WTC11 (cell line): ENCODE data around the gene GPA33. TPM values are rescaled to one million over a fixed set of nuclear protein-coding genes. Genes with fewer than 3 reads are reported as not detected.

ENCODE experiments used
- ATAC-seq: fragments of 200-7000 bp; cut with Tn5 transposase; 2 replicates; pipeline ENCODE4 v1.10.0; 2021; ENCODE audit warnings: mild to moderate bottlenecking, moderate library complexity
- CTCF ChIA-PET: fragments of 300-600 bp; sonication (Branson Sonifier 250); formaldehyde crosslinking; loops from one replicate; lab custom pipeline; 2021; ENCODE audit warnings: antibody characterized with exemption; lab: Charles Lee
- POLR2A ChIA-PET: fragments of 350-600 bp; sonication (Branson Sonifier 250); formaldehyde crosslinking; loops from one replicate; lab custom pipeline; 2021; ENCODE audit warnings: antibody characterized with exemption; lab: Charles Lee
- DNase-seq: peaks from one replicate; pipeline ENCODE4 v3.0.0; 2021; ENCODE audit warnings: low spot score
- H3K27ac Mint-ChIP-seq: 2 replicates; pipeline ENCODE4 v1.8.0; 2021; ENCODE audit warnings: mixed read lengths
- H3K27me3 Mint-ChIP-seq: 2 replicates; pipeline ENCODE4 v1.8.0; 2021; ENCODE audit warnings: low read depth, mild to moderate bottlenecking, moderate library complexity, mixed read lengths
- H3K36me3 Mint-ChIP-seq: 2 replicates; pipeline ENCODE4 v1.8.0; 2021; ENCODE audit warnings: mixed read lengths
- H3K4me1 Mint-ChIP-seq: 2 replicates; pipeline ENCODE4 v1.8.0; 2022; ENCODE audit warnings: mixed read lengths
- H3K4me3 Mint-ChIP-seq: 2 replicates; pipeline ENCODE4 v1.8.0; 2021; ENCODE audit warnings: mild to moderate bottlenecking, moderate library complexity, mixed read lengths
- H3K9me3 Mint-ChIP-seq: 2 replicates; pipeline ENCODE4 v1.8.0; 2021; ENCODE audit warnings: mixed read lengths
- ATF1 ChIP-seq: sonication (generic); formaldehyde crosslinking; IDR thresholded peaks from 2 replicates; pipeline ENCODE4 v1.8.1; 2023; ENCODE audit warnings: mild to moderate bottlenecking, moderate library complexity, missing genetic modification reagents
- CREM ChIP-seq: sonication (generic); formaldehyde crosslinking; IDR thresholded peaks from 2 replicates; pipeline ENCODE4 v1.8.1; 2022; ENCODE audit warnings: mild to moderate bottlenecking, missing genetic modification reagents, moderate library complexity
- FOXP1 ChIP-seq: sonication (generic); formaldehyde crosslinking; IDR thresholded peaks from 2 replicates; pipeline ENCODE4 v1.8.0; 2022; ENCODE audit warnings: missing genetic modification reagents, mild to moderate bottlenecking, moderate library complexity, borderline replicate concordance
- KAT7 ChIP-seq: sonication (generic); formaldehyde crosslinking; IDR thresholded peaks from 2 replicates; pipeline ENCODE4 v1.8.1; 2023; ENCODE audit warnings: missing genetic modification reagents, mild to moderate bottlenecking, borderline replicate concordance
- MXD4 ChIP-seq: fragments of 250-450 bp; sonication (Bioruptor Pico); IDR thresholded peaks from 2 replicates; pipeline ENCODE4 v1.8.0; 2021; ENCODE audit warnings: mild to moderate bottlenecking, moderate library complexity, borderline replicate concordance
- MYBL2 ChIP-seq: sonication (generic); formaldehyde crosslinking; IDR thresholded peaks from 2 replicates; pipeline ENCODE4 v1.8.1; 2023; ENCODE audit warnings: mild to moderate bottlenecking, moderate library complexity, missing genetic modification reagents
- NFYB ChIP-seq: sonication (generic); formaldehyde crosslinking; conservative IDR thresholded peaks from 2 replicates; pipeline ENCODE4 v1.8.0; 2022; ENCODE audit warnings: low read depth, missing genetic modification reagents
- NR3C1 ChIP-seq: sonication (generic); formaldehyde crosslinking; conservative IDR thresholded peaks from 2 replicates; pipeline ENCODE4 v1.8.1; 2023; ENCODE audit warnings: low read depth, mild to moderate bottlenecking, missing genetic modification reagents
- OVOL2 ChIP-seq: fragments of 250-450 bp; sonication (Bioruptor Pico); IDR thresholded peaks from 2 replicates; pipeline ENCODE4 v1.9.0; 2021; ENCODE audit warnings: mild to moderate bottlenecking, borderline replicate concordance
- TEAD4 ChIP-seq: sonication (generic); formaldehyde crosslinking; IDR thresholded peaks from 2 replicates; pipeline ENCODE4 v1.8.0; 2022; ENCODE audit warnings: mild to moderate bottlenecking, missing genetic modification reagents
- ZNF263 ChIP-seq: sonication (generic); formaldehyde crosslinking; IDR thresholded peaks from 2 replicates; pipeline ENCODE4 v1.8.1; 2022; ENCODE audit warnings: low read depth, mild to moderate bottlenecking, moderate library complexity, missing genetic modification reagents
- ZNF416 ChIP-seq: fragments of 250-450 bp; sonication (Bioruptor Pico); IDR thresholded peaks from 2 replicates; pipeline ENCODE4 v1.9.0; 2021; ENCODE audit warnings: mild to moderate bottlenecking, inconsistent platforms
- total RNA-seq: library from RNA; stranded (reverse); gene quantifications from 3 replicates; pipeline ENCODE4 v1.2.3, GENCODE V29; 2021
- TF ChIP-seq, protein P1 (sequence below): fragments of 250-450 bp; sonication (Bioruptor Pico); IDR thresholded peaks from 2 replicates; pipeline ENCODE4 v2.1.2; 2022; ENCODE audit warnings: mild to moderate bottlenecking, moderate library complexity
- TF ChIP-seq, protein P2 (sequence below): fragments of 250-450 bp; sonication (Bioruptor Pico); IDR thresholded peaks from 2 replicates; pipeline ENCODE4 v1.9.0; 2021; ENCODE audit warnings: mild to moderate bottlenecking
- TF ChIP-seq, protein P3 (sequence below): sonication (generic); formaldehyde crosslinking; IDR thresholded peaks from 2 replicates; pipeline ENCODE4 v1.8.1; 2022; ENCODE audit warnings: low read depth, mild to moderate bottlenecking, moderate library complexity, missing genetic modification reagents, borderline replicate concordance
- TF ChIP-seq, protein P4 (sequence below): sonication (generic); formaldehyde crosslinking; IDR thresholded peaks from 2 replicates; pipeline ENCODE4 v1.8.1; 2023; ENCODE audit warnings: mild to moderate bottlenecking, moderate library complexity, missing genetic modification reagents
- TF ChIP-seq, protein P5 (sequence below): fragments of 250-450 bp; sonication (Bioruptor Pico); IDR thresholded peaks from 2 replicates; pipeline ENCODE4 v1.9.0; 2021; ENCODE audit warnings: moderate library complexity, mild to moderate bottlenecking, inconsistent platforms, borderline replicate concordance
- TF ChIP-seq, protein P6 (sequence below): sonication (generic); formaldehyde crosslinking; IDR thresholded peaks from 2 replicates; pipeline ENCODE4 v1.8.1; 2022; ENCODE audit warnings: low read depth, missing genetic modification reagents, borderline replicate concordance
- TF ChIP-seq, protein P7 (sequence below): sonication (generic); formaldehyde crosslinking; IDR thresholded peaks from 2 replicates; pipeline ENCODE4 v1.8.0; 2023; ENCODE audit warnings: missing genetic modification reagents, mild to moderate bottlenecking, borderline replicate concordance
- TF ChIP-seq, protein P8 (sequence below): fragments of 250-450 bp; sonication (Bioruptor Pico); IDR thresholded peaks from 2 replicates; pipeline ENCODE4 v1.8.0; 2021; ENCODE audit warnings: mild to moderate bottlenecking

Gene GPA33
- total RNA-seq, 1 experiment from 2014 or later, result 0.63 TPM

DNA sequence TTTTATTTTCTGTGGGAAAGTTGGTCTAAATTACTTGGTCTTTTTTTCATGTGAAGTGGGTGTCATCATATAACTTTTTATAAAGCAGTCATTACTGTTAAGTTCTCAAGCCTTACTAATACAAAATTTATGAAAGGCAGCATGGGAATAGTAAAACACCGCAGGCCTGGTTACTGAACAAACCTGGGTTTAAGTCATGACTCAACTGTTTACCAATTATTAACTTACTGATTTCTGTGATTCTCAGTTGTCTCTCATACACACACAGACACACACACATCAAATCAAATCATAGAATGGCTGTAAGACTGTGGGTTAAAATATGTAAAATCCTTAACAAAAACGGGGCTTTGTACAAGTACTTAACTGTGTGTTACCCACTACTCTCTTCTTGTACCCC lies 86.5 kb downstream of the GPA33 start:
- ChIA-PET POLR2A (no interaction called here), CTCF (no interaction called here)
- TF ChIP-seq NFYB (CRISPR knock-in tag), result no peak
- no peak for TF ChIP-seq CREM (CRISPR knock-in tag)
- no peak for TF ChIP-seq ZNF416 (CRISPR knock-in tag)
- TF ChIP-seq, protein P1, sequence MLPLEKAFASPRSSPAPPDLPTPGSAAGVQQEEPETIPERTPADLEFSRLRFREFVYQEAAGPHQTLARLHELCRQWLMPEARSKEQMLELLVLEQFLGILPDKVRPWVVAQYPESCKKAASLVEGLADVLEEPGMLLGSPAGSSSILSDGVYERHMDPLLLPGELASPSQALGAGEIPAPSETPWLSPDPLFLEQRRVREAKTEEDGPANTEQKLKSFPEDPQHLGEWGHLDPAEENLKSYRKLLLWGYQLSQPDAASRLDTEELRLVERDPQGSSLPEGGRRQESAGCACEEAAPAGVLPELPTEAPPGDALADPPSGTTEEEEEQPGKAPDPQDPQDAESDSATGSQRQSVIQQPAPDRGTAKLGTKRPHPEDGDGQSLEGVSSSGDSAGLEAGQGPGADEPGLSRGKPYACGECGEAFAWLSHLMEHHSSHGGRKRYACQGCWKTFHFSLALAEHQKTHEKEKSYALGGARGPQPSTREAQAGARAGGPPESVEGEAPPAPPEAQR (CRISPR knock-in tag), result no peak
- TF ChIP-seq, protein P2, sequence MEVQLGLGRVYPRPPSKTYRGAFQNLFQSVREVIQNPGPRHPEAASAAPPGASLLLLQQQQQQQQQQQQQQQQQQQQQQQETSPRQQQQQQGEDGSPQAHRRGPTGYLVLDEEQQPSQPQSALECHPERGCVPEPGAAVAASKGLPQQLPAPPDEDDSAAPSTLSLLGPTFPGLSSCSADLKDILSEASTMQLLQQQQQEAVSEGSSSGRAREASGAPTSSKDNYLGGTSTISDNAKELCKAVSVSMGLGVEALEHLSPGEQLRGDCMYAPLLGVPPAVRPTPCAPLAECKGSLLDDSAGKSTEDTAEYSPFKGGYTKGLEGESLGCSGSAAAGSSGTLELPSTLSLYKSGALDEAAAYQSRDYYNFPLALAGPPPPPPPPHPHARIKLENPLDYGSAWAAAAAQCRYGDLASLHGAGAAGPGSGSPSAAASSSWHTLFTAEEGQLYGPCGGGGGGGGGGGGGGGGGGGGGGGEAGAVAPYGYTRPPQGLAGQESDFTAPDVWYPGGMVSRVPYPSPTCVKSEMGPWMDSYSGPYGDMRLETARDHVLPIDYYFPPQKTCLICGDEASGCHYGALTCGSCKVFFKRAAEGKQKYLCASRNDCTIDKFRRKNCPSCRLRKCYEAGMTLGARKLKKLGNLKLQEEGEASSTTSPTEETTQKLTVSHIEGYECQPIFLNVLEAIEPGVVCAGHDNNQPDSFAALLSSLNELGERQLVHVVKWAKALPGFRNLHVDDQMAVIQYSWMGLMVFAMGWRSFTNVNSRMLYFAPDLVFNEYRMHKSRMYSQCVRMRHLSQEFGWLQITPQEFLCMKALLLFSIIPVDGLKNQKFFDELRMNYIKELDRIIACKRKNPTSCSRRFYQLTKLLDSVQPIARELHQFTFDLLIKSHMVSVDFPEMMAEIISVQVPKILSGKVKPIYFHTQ (CRISPR knock-in tag), result no peak
- no peak for TF ChIP-seq ATF1 (CRISPR knock-in tag)
- TF ChIP-seq, protein P3, sequence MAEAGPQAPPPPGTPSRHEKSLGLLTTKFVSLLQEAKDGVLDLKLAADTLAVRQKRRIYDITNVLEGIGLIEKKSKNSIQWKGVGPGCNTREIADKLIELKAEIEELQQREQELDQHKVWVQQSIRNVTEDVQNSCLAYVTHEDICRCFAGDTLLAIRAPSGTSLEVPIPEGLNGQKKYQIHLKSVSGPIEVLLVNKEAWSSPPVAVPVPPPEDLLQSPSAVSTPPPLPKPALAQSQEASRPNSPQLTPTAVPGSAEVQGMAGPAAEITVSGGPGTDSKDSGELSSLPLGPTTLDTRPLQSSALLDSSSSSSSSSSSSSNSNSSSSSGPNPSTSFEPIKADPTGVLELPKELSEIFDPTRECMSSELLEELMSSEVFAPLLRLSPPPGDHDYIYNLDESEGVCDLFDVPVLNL (CRISPR knock-in tag), result no peak
- TF ChIP-seq, protein P4, sequence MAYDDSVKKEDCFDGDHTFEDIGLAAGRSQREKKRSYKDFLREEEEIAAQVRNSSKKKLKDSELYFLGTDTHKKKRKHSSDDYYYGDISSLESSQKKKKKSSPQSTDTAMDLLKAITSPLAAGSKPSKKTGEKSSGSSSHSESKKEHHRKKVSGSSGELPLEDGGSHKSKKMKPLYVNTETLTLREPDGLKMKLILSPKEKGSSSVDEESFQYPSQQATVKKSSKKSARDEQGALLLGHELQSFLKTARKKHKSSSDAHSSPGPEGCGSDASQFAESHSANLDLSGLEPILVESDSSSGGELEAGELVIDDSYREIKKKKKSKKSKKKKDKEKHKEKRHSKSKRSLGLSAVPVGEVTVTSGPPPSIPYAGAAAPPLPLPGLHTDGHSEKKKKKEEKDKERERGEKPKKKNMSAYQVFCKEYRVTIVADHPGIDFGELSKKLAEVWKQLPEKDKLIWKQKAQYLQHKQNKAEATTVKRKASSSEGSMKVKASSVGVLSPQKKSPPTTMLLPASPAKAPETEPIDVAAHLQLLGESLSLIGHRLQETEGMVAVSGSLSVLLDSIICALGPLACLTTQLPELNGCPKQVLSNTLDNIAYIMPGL, result no peak
- TF ChIP-seq, protein P5, sequence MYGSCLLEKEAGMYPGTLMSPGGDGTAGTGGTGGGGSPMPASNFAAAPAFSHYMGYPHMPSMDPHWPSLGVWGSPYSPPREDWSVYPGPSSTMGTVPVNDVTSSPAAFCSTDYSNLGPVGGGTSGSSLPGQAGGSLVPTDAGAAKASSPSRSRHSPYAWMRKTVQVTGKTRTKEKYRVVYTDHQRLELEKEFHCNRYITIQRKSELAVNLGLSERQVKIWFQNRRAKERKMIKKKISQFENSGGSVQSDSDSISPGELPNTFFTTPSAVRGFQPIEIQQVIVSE (CRISPR knock-in tag), result no peak
- TF ChIP-seq, protein P6, sequence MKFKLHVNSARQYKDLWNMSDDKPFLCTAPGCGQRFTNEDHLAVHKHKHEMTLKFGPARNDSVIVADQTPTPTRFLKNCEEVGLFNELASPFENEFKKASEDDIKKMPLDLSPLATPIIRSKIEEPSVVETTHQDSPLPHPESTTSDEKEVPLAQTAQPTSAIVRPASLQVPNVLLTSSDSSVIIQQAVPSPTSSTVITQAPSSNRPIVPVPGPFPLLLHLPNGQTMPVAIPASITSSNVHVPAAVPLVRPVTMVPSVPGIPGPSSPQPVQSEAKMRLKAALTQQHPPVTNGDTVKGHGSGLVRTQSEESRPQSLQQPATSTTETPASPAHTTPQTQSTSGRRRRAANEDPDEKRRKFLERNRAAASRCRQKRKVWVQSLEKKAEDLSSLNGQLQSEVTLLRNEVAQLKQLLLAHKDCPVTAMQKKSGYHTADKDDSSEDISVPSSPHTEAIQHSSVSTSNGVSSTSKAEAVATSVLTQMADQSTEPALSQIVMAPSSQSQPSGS (CRISPR knock-in tag), result no peak
- no peak for TF ChIP-seq FOXP1 (CRISPR knock-in tag)
- no peak for TF ChIP-seq OVOL2 (CRISPR knock-in tag)
- TF ChIP-seq TEAD4 (CRISPR knock-in tag), result no peak
- no peak for TF ChIP-seq MXD4 (CRISPR knock-in tag)
- TF ChIP-seq ZNF263 (CRISPR knock-in tag), result no peak
- TF ChIP-seq, protein P7, sequence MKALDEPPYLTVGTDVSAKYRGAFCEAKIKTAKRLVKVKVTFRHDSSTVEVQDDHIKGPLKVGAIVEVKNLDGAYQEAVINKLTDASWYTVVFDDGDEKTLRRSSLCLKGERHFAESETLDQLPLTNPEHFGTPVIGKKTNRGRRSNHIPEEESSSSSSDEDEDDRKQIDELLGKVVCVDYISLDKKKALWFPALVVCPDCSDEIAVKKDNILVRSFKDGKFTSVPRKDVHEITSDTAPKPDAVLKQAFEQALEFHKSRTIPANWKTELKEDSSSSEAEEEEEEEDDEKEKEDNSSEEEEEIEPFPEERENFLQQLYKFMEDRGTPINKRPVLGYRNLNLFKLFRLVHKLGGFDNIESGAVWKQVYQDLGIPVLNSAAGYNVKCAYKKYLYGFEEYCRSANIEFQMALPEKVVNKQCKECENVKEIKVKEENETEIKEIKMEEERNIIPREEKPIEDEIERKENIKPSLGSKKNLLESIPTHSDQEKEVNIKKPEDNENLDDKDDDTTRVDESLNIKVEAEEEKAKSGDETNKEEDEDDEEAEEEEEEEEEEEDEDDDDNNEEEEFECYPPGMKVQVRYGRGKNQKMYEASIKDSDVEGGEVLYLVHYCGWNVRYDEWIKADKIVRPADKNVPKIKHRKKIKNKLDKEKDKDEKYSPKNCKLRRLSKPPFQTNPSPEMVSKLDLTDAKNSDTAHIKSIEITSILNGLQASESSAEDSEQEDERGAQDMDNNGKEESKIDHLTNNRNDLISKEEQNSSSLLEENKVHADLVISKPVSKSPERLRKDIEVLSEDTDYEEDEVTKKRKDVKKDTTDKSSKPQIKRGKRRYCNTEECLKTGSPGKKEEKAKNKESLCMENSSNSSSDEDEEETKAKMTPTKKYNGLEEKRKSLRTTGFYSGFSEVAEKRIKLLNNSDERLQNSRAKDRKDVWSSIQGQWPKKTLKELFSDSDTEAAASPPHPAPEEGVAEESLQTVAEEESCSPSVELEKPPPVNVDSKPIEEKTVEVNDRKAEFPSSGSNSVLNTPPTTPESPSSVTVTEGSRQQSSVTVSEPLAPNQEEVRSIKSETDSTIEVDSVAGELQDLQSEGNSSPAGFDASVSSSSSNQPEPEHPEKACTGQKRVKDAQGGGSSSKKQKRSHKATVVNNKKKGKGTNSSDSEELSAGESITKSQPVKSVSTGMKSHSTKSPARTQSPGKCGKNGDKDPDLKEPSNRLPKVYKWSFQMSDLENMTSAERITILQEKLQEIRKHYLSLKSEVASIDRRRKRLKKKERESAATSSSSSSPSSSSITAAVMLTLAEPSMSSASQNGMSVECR (CRISPR knock-in tag), result no peak
- TF ChIP-seq NR3C1, result no peak
- no peak for TF ChIP-seq KAT7 (CRISPR knock-in tag)
- no peak for TF ChIP-seq MYBL2
- TF ChIP-seq, protein P8, sequence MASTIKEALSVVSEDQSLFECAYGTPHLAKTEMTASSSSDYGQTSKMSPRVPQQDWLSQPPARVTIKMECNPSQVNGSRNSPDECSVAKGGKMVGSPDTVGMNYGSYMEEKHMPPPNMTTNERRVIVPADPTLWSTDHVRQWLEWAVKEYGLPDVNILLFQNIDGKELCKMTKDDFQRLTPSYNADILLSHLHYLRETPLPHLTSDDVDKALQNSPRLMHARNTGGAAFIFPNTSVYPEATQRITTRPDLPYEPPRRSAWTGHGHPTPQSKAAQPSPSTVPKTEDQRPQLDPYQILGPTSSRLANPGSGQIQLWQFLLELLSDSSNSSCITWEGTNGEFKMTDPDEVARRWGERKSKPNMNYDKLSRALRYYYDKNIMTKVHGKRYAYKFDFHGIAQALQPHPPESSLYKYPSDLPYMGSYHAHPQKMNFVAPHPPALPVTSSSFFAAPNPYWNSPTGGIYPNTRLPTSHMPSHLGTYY (CRISPR knock-in tag), result no peak
- peaks cover 19% of the 10 kb centered on the region for H3K9me3 Mint-ChIP-seq
- no peaks in the 10 kb centered on the region for H3K4me1 Mint-ChIP-seq
- no peaks in the 10 kb centered on the region for H3K27me3 Mint-ChIP-seq
- DNase-seq (no peak), ATAC-seq (no peak)
- H3K27ac Mint-ChIP-seq, result no peak overlapping the region
- H3K4me3 Mint-ChIP-seq, result no peak overlapping the region
- H3K36me3 Mint-ChIP-seq, result peaks cover 2% of the 10 kb centered on the region; the same call in 1 of the 2 replicates
